Muscle of leg (tissue), 11 donors: Measurements from ENCODE around the gene CYFIP2. TPM values are rescaled to one million over a fixed set of nuclear protein-coding genes. Genes with fewer than 3 reads are reported as not detected.

Experiments used
- DNase-seq: peaks from one replicate; pipeline ENCODE4 v3.0.0; 2013
- H3K27ac ChIP-seq: one replicate; pipeline ENCODE4 v1.5.1; 2013; ENCODE audit warnings: mild to moderate bottlenecking, low read length, control low read depth
- H3K27me3 ChIP-seq: one replicate; pipeline ENCODE4 v1.6.1; 2013; ENCODE audit warnings: low read length; ENCODE audit not compliant: control insufficient read depth, insufficient read depth
- H3K36me3 ChIP-seq: one replicate; pipeline ENCODE4 v1.6.1; 2013; ENCODE audit warnings: low read length; ENCODE audit not compliant: control insufficient read depth, insufficient read depth
- H3K4me1 ChIP-seq: one replicate; pipeline ENCODE4 v1.6.1; 2013; ENCODE audit warnings: low read length; ENCODE audit not compliant: control insufficient read depth, insufficient read depth
- H3K4me3 ChIP-seq: one replicate; pipeline ENCODE4 v1.5.1; 2013; ENCODE audit warnings: low read length, control low read depth
- H3K9me3 ChIP-seq: replicated peaks from 2 replicates; pipeline ENCODE4 v1.6.1; 2013; ENCODE audit warnings: low read depth, low read length; ENCODE audit not compliant: control insufficient read depth
- WGBS: methylation state at CpG from one replicate; pipeline ENCODE4 v1.1.5; 2013; ENCODE audit warnings: missing lambda C conversion rate; ENCODE audit not compliant: insufficient coverage; 5-methylcytosine and 5-hydroxymethylcytosine counted together
- polyA plus RNA-seq, 8 donors: library from polyadenylated mRNA; unstranded; fragments of 120-200 nt; gene quantifications; one replicate each; pipeline versions ENCODE4 v1.2.1 to v1.2.3, GENCODE V29; 2013; ENCODE audit warnings: inconsistent platforms in 1 of 8, low replicate concordance in 1 of 8; ENCODE audit not compliant: insufficient read length in 8 of 8, insufficient read depth in 1 of 8
- total RNA-seq: library from RNA; stranded (reverse); fragments of 120-200 nt; gene quantifications from one replicate; pipeline ENCODE4 v1.2.4, GENCODE V29; 2013

Gene CYFIP2
- total and polyA plus RNA-seq, 9 donors: 3.0 to 7.8 (median 4.4) TPM

DNA sequence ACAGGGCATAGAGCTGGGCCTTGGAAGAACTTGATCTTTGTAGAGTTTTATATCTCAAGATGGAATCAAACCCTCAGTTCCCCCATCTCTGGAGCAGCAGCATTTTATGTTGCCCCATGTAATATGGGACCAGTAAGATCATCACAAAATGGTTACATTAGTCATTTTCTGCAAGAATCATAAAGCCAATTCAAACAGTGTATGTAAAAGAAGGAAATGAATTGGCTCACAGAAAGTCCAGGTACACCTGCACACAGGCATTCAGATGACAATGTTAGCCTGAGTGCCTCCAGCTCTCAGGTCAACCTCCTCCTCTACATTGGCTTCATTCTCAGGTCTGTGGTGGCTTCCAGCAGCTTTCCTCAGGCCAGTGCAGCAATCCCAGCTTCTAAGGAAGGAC is 35.1 kb downstream of the CYFIP2 start:
- no peaks in the 10 kb centered on the region for H3K9me3 ChIP-seq
- H3K4me1 ChIP-seq: no peaks in the 10 kb centered on the region
- no peak for DNase-seq
- H3K4me3 ChIP-seq: no peak overlapping the region
- H3K27ac ChIP-seq: no peak overlapping the region
- H3K27me3 ChIP-seq: no peaks in the 10 kb centered on the region
- H3K36me3 ChIP-seq: no peaks in the 10 kb centered on the region

DNA sequence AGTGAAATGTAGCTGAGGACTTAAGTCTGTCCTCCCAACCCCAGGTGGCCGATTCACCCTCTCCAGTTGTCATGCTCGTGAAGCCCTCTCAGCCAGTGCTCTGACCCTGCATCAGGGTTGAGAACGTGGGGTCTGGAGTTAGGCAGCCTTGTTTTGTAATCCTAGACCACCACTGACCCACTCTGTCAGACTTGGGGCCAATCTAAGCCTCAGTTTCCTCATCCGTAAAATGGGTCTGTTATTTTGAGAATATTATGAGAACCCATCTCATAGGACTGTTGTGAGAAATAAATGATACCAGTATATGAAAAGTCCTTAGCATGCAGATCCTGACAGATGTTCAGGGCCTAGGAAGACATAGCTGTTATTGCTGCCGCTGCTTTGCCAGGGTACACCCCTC is 37.1 kb downstream of the CYFIP2 start:
- Histone ChIP-seq H3K27me3 (no peaks in the 10 kb centered on the region), H3K4me3 (no peak overlapping the region), H3K27ac (no peak overlapping the region), H3K9me3 (no peaks in the 10 kb centered on the region), H3K4me1 (no peaks in the 10 kb centered on the region), H3K36me3 (no peaks in the 10 kb centered on the region)
- no peak for DNase-seq
- 96% methylated on average over 4 of the region's 5 CpGs for WGBS

DNA sequence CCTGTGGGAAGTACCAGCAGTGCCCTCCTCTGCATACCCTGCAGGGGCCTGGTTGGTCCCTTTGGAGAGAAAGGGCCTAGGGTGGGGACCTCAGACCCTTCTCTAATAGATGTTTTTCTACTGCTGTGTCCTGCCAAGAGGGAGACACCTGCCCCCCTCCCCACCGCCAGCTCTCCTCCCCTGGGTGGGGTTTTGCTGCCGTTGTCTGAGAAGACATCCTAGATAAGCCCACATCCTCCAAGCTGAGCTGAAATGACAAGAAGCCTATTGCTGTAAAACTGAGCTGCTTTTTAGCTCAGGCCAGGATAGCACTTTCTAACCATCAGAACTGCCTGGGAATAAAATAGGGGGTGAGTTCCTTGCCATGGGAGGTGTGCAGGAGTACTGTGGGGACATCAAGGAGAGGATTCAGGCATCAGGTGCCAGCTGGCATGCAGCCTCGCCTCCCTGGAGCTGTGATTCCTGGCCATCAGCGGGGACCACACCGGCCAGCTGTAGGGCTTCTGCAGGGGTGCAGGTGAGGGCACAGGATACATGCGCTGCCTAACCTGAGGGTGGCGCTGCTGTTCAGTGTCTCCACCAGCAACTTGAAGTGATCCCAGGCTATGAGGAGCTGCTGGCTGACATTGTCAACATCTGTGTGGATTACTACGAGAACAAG is 37.9 kb downstream of the CYFIP2 start:
- Histone ChIP-seq H3K36me3 (no peaks in the 10 kb centered on the region), H3K4me1 (no peaks in the 10 kb centered on the region), H3K9me3 (no peaks in the 10 kb centered on the region), H3K27ac (no peak overlapping the region), H3K4me3 (no peak overlapping the region), H3K27me3 (no peaks in the 10 kb centered on the region)
- peak; percentile 12 for DNase-seq
- 48% methylated on average over 6 of the region's 8 CpGs for WGBS

DNA sequence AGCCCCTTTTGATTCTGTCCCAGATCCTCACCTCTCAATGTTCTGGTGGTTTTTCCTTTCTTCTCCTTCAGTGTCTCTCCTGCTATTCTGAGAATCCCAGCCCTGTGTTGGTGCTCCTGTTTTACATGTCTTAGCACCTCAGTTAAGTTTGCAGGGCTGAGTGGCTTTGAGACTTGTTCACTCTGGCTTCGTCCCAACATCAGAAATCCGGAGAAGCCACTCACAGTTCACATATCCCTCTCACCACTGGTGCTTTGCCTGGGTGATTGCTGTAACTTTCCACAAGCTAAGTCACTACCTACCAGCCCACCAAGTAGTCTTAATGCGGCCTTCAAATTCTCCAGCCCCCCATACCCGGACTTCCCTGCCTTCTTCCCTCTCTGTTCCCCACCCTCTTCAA is 40.2 kb downstream of the CYFIP2 start:
- no peaks in the 10 kb centered on the region for H3K27me3 ChIP-seq
- no peak overlapping the region for H3K27ac ChIP-seq
- no peaks in the 10 kb centered on the region for H3K36me3 ChIP-seq
- peak; percentile 16 for DNase-seq
- 79% methylated on average over 2 of the region's 4 CpGs for WGBS
- H3K9me3 ChIP-seq: no peaks in the 10 kb centered on the region
- no peaks in the 10 kb centered on the region for H3K4me1 ChIP-seq
- H3K4me3 ChIP-seq: no peak overlapping the region

DNA sequence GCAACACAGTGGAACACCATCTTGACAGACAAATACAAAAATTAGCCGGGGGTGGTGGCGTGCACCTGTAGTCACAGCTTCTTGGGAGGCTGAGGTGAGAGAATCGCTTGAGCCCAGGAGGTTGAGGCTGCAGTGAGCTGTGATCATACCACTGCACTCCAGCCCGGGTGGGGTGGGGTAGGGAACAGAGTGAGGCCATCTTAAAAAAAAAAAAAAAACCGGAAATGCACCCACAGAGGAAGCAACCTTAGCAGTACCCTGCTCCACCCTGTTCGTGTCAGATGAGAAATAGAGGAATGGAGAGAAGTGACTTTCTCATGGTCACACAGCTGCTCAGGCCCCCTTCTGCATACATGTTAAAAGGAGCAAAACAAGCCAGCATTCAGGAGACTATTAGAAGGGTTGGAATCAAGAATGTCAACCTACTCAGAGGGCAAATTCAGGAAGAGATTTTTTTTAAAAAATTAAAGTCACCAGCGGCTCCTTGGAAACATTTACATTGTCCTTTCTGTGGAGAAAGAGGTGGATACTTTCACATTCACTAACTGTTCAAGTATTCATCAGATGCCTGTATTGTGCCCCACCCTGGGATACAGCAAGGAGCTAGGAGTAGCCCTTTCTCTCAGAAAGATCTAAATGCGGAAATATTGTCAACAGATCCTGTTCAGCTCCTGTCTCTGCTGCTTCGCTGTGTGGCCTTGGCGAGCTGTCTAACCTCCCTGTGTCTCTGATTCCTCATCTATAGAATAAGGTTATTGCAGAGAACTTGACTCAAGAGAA is 41.0 kb downstream of the CYFIP2 start:
- DNase-seq: no peak
- H3K36me3 ChIP-seq: no peaks in the 10 kb centered on the region
- no peaks in the 10 kb centered on the region for H3K4me1 ChIP-seq
- WGBS: 70% methylated on average over 2 of the region's 10 CpGs
- H3K27ac ChIP-seq: no peak overlapping the region
- H3K4me3 ChIP-seq: no peak overlapping the region
- H3K9me3 ChIP-seq: no peaks in the 10 kb centered on the region
- no peaks in the 10 kb centered on the region for H3K27me3 ChIP-seq

DNA sequence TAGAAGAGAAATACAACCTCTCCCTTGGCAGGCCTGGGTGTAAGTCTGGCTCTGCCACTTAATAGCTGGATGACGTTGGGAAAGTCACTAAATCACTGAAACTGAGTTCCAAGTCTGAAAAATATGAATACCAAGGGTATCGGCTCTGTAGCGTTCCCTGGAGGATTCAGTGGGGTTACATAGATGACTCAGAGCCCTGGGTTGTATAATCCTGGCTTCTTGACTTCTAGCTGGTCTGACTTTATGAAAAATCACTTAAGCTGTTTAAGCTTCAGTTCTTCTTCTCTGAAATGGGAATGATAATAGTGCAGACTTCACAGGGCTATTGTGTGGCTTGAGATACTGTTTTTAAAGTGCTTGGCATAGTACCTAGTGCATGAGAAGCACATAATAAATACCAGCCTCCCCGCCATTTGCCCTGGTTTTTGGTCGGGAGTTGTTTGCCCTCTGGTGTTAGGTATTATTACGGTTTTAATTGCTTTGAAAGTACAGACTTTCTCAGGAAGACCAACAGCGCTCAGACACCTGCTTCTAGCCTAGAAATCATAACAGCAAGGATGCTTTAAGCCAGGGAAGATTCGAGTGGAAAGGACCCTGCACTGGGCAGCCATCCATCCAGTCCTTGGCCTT is 43.0 kb downstream of the CYFIP2 start:
- Histone ChIP-seq H3K36me3 (no peaks in the 10 kb centered on the region), H3K4me3 (no peak overlapping the region), H3K27me3 (no peaks in the 10 kb centered on the region), H3K4me1 (no peaks in the 10 kb centered on the region), H3K9me3 (no peaks in the 10 kb centered on the region), H3K27ac (no peak overlapping the region)
- 59% methylated on average over 6 of the region's 8 CpGs for WGBS
- no peak for DNase-seq

DNA sequence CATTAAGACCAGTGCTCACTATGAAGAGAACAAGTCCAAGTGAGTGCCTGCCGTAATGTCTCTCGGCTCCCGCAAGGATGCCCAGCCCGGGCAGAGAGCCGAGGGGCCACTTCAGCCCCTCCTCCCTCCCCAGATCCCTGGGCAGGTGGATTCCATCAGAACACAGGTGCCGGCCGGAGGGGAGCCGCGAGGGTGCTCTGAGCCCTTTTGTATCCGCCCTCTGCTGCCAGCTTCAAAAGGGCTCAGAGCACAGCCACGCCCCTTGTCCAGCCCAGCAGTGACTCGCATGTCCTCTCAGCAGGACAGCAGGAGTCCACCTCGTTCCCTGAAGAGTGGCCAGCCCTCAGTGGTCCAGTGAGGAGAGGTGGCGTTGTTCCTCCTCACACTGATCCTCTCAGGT is 43.9 kb downstream of the CYFIP2 start:
- DNase-seq: no peak
- Histone ChIP-seq H3K27me3 (no peaks in the 10 kb centered on the region), H3K9me3 (no peaks in the 10 kb centered on the region), H3K4me1 (no peaks in the 10 kb centered on the region), H3K27ac (no peak overlapping the region), H3K4me3 (no peak overlapping the region), H3K36me3 (no peaks in the 10 kb centered on the region)
- 56% methylated on average over 14 of the region's 14 CpGs for WGBS

DNA sequence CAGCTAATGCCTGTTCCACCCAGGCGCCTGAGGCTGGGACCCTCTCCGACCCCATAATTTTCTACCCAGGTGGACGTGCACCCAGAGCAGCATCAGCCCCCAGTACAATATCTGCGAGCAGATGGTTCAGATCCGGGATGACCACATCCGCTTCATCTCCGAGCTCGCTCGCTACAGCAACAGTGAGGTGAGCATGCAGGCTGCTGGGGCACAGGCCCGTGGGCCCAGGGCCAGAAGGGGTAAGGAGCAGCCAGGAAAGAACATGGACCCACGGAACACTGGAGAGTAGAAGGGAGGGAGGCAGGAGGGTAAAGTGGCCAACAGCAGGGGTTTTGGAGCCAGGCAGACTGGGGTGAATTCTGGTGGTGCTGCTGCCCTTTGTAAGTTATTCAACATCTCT is 45.7 kb downstream of the CYFIP2 start:
- H3K27me3 ChIP-seq: no peaks in the 10 kb centered on the region
- no peaks in the 10 kb centered on the region for H3K9me3 ChIP-seq
- no peak for DNase-seq
- H3K36me3 ChIP-seq: no peaks in the 10 kb centered on the region
- H3K27ac ChIP-seq: no peak overlapping the region
- H3K4me1 ChIP-seq: no peaks in the 10 kb centered on the region
- no peak overlapping the region for H3K4me3 ChIP-seq
- WGBS: 95% methylated on average over 10 of the region's 11 CpGs

DNA sequence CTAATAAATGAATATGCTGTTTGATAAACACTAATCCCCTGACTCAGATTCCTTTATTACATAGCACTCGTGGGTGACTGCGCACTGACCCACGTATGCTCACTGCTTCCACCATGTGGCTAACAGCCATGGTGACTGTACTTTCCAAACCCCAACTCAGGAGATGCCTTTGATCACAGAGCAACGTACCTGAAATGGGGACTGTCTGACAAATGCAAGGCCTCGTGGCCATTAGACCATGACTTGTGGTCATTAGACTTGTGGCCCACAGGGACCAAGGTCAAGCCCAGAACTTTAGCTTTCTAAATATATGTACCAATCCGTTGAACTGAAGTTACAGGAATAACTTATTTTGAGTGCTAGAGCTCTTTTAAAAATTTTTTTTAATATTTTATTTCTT is 46.6 kb downstream of the CYFIP2 start:
- 13% methylated on average over 3 of the region's 6 CpGs for WGBS
- no peaks in the 10 kb centered on the region for H3K9me3 ChIP-seq
- no peak overlapping the region for H3K27ac ChIP-seq
- no peaks in the 10 kb centered on the region for H3K4me1 ChIP-seq
- no peaks in the 10 kb centered on the region for H3K27me3 ChIP-seq
- no peaks in the 10 kb centered on the region for H3K36me3 ChIP-seq
- peak; percentile 45 for DNase-seq
- H3K4me3 ChIP-seq: no peak overlapping the region

DNA sequence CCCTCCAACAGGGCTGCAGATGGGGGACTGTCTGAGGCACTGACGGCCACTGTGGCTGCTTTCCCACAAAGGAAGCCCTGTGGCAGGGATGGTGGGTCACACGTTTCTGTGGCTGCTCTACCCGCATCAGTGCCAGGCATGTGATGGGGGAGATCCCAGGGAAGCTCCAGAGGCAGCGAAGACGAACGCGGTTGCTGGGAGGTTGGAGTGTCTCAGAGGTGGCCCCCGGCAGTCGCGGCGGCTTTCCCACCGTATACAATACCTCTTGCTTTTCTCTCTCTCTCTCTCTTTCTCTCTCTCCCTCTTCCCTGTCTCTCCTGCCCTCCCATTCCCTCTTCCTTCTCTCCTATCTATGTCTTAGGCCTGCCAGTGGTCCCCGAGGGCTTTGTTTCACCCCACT is 56.7 kb downstream of the CYFIP2 start:
- 83% methylated on average over 5 of the region's 13 CpGs for WGBS
- Histone ChIP-seq H3K4me1 (no peaks in the 10 kb centered on the region), H3K9me3 (no peaks in the 10 kb centered on the region), H3K27ac (no peak overlapping the region), H3K4me3 (no peak overlapping the region), H3K36me3 (peaks cover 4% of the 10 kb centered on the region), H3K27me3 (no peaks in the 10 kb centered on the region)
- DNase-seq: no peak
